Superior temporal gyrus (tissue), 1 donor: Measurements from ENCODE around the gene DMD.
"Not testable (repeated sequence)": the region's sequence is repeated elsewhere in the genome, so short reads cannot be mapped to it uniquely, and the experiment has no call there.

Experiments used
- DNase-seq: peaks from one replicate; pipeline ENCODE4 v3.0.0-alpha.2; 2016; ENCODE audit errors: extremely low spot score

Gene DMD

DNA sequence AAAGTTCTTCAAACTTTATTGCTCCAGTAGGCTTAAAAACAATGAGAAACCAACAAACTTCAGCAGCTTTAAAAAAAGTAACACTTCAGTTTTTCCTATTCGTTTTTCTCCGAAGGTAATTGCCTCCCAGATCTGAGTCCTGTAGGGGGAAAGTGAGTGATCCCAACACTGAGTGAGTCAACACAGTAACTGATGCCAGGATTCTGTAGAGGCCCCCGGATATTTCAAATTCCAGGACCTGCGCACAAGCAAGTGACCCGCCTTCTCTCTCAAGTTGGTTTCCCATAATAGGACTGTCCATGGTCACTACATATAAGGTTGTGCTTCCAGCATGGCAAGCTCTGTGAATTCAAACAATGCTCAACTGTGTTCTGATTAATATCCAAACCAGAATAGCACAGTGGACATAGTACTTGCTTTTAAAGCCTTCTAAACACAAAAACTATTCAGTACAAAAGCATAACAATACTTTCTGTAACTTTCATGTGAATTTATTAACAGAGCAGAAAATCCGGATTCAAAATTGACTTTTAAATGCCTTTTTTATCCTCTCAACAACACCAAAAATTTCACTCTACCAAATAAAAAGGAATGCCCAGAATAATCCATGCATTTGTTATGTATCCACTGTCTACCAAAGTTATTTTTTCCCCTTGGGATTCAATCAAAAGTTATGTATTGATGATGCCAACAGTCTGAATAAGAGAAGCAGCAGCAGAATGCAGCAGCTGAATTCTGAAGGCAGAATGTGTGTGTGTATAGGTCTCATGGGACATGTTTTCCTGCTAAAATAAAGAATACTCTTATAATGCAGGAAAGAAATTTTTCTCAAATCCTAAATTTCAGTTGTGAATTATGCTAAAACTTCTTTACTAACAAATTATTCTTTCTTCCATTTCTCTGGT is at the start of gene DMD:
DMD (minus strand) TSS at position 194 of the 905 bp plus-strand sequence. CDS start 237 bp downstream, outside the sequence.
- DNase-seq, result peak; percentile 66

DNA sequence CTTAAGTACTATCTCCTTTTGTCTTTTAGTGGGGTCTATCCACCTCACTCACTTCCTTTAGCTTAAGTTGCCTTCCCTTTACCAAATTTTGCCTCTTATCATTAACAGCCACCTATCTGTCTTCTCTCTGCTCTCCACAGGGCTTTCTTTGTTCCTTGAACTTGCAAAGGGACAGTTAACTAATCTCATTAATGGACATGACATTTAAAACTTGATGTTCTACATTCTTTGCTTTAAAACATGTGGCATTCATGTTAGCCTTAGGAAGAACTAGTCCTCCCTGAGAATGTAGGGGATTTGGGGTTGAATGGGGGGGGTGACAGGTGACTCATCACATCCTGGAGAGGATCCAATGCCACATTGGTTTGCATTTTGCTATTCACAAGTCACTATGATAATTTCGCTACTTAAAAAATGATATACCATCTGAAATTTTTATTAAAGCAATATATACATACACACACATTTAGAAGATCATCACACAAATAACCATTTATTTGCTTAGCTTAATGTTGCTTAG is 41.0 kb upstream of the DMD start:
- no peak for DNase-seq

DNA sequence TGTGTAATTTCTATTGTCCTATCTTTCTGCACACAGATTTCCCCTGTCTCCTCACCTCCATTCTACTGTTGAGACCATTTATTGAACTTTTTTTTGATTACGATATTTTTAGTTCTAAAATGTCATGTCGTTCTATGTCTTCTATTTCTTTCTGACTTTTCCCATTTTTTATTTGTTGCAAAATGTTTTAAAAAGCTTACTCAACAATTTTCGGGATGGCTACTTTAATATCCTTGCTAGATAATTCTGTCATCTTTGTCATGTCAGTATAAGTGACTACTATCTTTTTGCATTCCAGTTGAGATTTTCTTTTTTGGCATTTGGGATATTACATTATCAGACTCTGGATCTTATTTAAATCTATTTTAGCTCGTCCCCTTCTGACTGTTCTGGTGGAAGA is 7.5 kb upstream of the DMD start:
- DNase-seq, result no peak

DNA sequence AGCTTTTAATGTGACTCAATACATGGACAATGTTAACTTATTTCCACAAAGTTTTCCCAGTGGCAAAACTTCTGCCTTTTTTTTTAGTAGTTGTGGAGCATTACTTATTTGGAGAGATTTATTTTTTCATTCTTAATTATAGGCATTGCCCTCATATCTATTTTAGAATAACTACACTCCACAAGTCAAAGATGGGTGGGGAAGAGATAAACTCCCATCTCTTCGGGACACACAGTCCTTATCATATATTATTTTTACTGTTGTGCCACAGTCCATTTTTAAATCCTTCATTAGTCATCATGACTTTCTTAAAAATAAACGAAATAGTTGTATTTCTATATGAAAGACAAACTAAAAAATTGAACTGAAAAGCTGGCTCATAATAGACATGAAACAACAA is 1.2 kb downstream of the DMD start:
- no peak for DNase-seq

DNA sequence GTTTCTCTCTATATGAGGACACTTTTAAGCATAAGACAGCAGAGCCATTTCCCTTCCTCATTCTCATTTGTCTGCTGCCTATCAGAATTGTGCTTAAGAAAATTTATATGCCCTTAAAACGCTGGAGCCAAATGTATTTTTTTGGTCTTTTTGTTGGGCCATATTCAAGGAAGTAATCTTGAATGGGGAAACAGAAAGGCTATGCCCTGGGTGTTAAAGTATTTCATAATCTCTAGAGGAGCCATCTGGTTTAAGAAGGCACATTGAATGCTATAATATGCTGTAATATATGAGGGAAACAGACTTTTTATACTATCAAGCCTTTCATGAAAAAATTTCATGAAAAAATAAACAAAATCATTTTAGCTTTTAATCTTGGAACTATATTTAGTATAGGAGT is 4.3 kb downstream of the DMD start:
- DNase-seq, result no peak

DNA sequence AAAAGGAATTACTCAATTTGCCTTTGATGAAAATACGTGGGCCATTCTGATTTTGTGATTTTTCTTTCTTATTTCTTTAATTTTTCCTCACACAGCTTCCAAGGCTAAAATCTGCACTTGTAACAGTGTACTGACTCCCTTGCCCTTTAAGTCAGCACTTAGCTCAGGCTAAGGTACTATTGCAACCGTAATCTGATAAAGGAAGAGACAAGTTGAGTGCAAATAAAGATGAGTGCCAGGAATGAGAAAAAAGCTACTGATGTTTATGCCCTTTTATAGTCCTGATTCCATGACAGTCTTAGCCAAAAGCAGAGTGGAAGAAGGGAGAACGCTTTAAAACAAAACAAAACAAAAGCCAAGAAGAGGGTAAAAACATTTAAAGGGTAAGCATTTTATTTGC is 6.0 kb downstream of the DMD start:
- DNase-seq, result no peak

DNA sequence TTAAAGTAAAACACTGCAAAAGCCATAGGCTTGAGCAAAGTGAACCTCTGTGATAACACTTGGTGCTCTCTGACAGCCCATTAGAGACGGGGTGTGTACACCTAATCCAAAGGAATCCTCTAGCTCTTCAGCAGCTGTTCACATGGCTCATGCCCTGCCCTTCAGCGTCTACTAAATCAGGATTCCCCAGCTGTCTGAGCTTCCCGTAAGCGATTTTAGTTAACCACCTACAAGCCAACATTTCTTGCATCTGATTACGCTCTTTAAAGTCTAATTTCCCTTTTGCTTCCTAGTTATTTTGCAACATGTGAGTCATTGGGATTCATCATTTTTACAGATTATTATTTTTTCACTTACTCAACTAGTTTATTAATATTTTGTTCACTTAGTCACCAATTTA is 6.5 kb downstream of the DMD start:
- no peak for DNase-seq

DNA sequence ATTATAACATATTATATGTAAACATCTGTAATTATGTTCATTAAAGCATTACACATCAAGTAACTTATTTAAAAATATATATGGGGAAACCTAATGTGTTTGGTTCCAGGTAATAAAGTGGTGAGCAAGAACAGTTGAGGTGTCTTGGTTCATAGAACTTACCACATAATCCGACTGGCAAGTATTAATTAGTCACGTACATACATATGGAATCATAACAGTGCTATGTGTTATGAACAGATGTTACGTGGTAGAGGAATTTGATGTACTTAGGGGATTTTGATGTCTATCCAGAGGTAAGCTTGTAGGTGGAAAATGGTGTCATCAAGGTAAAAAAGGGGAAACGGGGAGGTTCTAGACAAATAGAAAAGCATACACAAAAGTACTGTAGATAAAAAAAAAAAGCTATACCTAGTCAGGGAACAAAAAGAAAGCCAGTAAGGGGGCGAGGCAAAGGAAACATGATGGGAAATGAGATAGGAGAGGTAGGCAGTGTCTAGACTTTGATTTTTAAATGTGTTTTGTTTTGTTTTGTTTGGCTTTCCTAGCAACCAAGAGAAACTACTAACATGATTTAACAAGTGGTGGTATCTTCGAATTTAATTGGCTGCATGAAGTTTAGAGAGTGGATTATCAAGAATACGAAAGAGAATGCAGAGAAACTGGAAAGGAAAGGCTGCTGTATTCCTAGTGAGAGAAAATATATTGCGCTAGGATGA is 12.6 kb downstream of the DMD start:
- no peak for DNase-seq

DNA sequence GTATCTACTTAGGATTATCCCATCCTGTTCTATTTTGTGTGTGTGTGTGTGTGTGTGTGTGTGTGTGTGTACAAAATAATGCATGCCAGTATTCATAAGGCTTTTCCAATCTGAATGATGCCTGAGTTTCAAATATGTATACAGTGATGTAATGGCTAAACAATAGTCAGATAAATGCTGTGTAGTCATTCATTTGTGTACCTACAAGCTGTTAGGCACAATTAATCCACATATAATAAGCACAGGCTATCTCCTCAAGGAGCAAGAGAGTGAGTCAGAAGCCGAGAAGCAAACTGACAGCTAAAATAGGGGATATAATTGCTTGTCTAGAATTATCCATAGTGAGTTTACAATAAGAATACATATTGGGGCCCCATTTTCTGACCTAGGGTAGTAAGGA is 15.7 kb downstream of the DMD start:
- no peak for DNase-seq

DNA sequence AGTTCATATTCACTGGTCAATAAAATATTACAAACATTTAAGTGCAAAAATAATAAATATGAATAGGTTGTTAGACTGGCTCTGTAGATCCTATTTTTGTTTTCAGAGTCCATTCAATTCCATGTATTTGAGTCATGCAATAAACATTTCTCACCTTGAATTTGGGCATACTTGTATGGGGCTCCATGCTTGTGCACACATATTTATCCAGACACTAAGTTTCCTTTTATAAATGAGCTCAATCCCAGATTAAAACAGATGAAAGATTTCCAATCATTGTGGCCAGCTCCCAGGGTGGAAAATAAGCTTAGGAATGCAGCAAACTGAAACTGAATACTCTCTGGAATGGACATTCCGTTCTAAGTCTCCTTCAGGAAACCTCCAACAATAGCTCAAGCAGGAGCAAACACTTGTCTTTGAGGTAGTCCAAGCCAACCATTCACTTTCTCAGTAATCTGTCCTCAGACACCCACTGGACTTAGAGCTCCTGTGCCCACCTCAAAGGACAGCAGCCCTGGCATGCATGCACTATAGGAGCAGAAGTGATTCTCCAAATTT is 16.4 kb downstream of the DMD start:
- DNase-seq, result no peak

DNA sequence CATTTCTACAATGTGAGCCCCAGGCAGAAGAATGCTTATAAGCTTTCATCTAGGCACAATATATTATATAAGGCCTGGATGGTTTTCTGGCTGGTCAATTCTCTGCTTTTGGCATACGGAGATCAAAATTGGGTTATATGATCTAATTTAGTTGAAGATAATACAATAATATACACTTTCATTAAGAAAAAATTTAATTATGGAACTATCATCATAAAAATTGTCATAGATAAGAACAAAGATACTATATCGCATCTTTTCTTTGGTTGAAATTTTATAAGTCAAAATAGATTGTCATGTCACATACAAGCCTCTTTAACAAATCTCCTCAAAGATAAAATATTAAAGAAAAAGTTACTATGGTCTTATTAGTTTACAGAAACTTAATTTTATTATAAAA is 17.1 kb downstream of the DMD start:
- no peak for DNase-seq

DNA sequence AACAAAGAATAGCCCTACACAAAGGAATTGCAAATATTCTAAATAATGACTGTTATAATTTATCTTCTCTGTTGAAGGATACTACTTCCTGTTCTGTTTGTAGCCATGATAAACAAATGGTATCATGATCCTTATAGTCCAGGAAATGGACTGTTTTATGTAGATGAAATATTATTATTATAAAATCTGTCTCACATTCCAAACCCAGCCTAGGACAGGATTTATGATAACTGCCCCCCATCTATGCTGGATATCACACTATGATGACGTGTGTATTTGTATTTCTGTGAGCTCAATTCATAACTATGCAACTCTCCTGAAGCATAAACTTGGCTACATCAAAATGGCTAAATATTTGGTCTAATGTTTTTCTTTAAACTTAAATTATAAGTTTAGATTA is 21.3 kb downstream of the DMD start:
- DNase-seq, result no peak

DNA sequence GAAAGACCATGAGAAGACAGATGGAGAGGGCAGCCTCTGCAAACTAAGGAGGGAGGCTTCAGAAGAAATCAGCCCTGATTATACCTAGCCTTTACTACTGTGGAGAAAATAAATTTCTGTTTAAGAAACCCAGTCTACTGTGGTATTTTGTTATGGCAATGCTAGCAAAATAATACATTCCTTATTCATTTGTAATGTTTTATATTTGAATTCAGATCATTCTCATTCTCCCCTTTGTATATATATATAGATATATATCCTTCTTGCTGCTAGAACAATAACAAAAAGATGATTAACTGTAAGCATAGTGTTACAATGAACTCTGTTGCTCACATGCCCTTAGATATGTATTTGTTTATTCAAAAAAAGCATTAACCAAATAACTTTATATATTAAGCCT is 22.5 kb downstream of the DMD start:
- no peak for DNase-seq

DNA sequence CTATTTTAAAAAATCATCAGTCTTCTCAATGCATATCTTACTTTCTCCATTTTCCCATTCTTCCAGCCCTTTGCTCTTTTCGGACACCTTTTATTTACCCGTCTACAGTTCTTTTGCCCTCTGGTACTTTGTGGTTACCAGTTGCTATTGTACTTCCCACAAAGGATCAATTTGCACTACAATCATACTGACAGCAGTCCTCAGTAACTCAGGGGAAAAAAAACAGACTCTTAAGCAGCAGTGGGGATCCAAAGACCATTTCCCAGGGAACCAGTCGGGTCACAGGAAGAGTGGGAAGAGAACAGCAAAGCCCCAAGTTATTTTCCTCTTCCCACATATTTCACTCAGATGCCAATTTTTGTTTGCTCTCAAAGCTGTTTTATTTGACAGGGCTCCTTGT is 23.1 kb downstream of the DMD start:
- DNase-seq, result no peak

DNA sequence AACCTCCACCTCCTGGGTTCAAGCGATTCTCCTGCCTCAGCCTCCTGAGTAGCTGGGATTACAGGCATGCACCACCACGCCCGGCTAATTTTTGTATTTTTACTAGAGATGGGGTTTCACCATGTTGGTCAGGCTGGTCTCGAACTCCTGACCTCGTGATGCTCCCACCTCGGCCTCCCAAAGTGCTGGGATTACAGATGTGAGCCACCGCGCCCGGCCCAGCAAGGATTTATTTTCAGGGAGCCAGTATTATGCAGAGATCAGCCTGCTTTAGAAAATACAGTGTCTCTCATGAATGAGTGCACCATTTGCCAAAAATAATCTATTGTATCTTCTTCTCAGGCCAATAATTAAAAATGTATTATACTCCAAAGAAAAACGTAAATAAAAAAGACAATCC is 26.5 kb downstream of the DMD start:
- DNase-seq, result not testable (repeated sequence)

DNA sequence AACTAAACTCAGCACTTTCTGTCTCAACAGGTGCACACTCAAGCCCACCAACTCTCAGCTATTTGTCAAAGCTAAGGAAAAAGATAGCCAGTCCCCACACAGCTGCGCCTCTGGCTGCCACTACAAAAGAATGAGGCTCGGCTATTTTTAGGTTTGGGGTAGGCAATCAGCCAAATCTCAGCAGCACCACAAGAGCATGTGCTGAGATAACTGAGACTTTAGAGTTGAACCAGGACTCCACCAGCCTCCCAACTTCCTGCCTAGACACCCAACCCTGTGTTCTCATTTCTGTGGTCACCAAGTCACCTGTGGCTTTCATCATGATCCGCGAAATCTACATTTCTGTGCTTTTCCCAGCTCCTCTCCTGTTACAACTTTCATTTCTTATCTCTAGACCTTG is 28.0 kb downstream of the DMD start:
- no peak for DNase-seq

DNA sequence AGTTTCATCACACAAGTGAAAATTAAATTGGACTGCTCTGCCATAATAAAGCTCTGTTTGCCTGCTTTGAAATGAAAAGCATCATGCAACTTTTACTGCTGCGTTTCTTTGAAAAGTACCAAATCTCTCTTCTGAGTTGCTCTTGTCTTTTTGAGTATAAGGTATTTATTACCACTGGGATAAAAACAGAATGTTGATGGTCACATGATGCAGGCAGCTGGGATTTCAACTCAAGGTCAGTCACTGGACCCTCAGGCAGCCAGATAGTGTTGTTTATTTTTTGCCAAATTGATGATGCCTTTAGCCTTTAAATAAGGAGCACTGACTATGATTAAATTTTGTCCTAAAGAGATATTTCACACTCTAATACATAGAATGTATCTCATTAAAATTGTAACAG is 32.7 kb downstream of the DMD start:
- no peak for DNase-seq

DNA sequence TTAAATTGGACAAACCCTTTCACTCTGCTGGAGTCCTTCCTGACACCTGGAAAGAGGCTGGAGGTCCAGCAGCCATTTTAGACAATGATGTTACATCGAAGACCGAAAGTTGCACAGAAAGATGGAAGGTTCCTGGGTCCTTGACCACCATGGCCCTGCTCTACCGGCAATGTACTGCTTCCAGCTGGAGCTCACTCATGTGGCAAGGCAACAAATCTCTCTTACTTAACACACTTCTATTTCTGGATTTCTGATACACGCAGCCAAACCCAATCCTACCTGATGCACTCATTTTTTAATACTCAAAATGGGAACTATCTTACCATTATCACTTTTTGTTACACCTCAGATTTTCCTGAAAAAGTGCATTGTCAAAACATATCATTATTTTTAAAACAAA is 33.1 kb downstream of the DMD start:
- no peak for DNase-seq

DNA sequence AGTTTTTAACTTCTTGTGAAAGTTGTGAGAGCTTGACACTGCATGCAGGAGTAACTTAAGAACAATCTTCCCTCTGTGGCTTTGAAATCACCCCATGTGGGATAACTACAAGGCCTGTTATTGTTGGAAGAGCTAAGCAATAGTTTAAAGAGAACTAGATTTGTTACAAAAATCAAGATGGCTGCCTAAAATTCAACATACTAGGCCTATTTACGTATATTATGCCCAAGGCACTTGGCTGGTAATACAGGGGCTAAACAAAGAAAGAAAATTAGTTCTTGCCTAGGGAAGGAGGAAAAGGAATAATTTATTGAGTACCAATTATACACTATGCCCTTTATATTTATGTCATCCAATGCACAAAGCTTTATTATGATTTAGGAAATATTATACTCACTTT is 36.1 kb downstream of the DMD start:
- DNase-seq, result no peak

DNA sequence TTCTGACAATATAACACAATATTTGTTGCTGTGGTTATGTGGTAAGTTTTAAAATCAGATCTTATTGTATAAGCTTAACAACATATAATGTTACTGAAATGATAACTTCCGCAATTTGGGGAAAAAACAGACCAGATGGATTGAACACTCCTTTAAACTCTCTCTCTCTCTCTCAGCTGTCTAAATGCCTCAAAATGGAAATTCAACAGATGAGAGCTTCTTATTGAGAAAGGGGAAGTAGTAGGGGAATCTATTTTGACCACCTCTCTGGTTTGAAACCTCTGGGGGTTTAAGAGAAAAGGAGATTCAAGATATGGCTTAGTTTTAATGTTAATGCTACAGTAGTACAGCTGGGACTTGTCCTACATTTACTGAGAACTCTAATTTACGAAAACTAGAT is 40.3 kb downstream of the DMD start:
- no peak for DNase-seq

DNA sequence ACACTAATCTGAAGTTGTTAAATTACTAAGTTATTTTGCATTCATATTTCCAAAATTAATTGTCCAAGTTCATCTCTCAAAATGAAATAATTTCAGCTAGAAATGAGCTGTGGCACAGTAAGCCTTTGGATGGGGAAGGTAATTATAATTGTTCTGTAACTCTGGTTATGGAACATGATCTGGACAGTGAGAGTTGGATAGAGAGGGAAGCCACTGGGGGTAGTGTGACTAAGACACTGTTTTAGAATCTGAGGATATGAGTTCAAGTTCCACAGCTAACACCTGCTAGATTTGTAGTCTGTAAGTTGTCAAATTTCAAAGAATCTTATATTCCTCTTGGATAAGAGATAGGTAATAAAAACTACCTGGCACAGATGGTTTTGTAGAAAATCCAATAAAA is 49.5 kb downstream of the DMD start:
- DNase-seq, result no peak

DNA sequence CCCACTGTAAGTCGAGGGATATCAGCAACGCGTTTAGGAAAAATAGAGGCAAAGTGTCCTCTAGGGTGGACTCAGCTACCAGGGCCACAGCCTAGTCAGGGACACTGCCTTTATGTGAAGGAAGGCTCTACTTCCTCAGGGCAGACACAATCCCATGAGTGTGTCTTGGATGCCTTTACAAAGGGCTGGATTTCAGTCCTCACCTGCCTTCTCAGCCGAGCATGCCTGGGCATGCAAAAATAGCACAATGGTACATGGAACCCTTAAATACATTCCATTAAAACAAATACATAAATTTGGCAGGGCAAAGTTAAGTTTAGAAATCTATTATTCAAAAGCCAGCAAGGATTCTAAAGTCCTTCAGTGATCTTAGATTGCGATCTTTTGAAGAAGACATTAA is 51.1 kb downstream of the DMD start:
- no peak for DNase-seq
